Sciatic nerve (tissue), 2 donors: ENCODE data around the gene LANCL2. TPM values are rescaled to one million over a fixed set of nuclear protein-coding genes. Genes with fewer than 3 reads are reported as not detected.
A peak's percentile ranks its signal among the peaks of the same experiment; 100 is the strongest.

Experiments
- ATAC-seq: fragments of 200-7000 bp; cut with Tn5 transposase; one replicate; pipeline ENCODE4 v1.9.1; 2020; ENCODE audit warnings: mild to moderate bottlenecking, moderate library complexity
- DNase-seq: peaks from one replicate; pipeline ENCODE4 v3.0.0-alpha.2; 2020; ENCODE audit warnings: low spot score
- intact Hi-C: fragments of 100-400 bp; cut with DNase I; formaldehyde crosslinking; loops from one replicate; pipeline ENCODE4 v1.14.2; 2022
- total RNA-seq: library from RNA; stranded (reverse); fragmentation: NEBNext Ultra II Directional; extraction: Animal tissue kit (Norgen Biotek cat#: 25700); gene quantifications from one replicate; pipeline ENCODE4 v1.2.1, GENCODE V29; 2021
- donor health status: DM: no; HTN: no; CAD: no.
- donor health status: DM: no; HTN: no; CAD: no.

The LANCL2 gene
- 9.3 TPM for total RNA-seq

GRCh38 chr7:55365205-55365674 lies at the start of gene LANCL2:
Gene LANCL2 (plus strand): TSS chr7:55365337. CDS start chr7:55366026, 689 bp downstream.
- DNase-seq (peak; percentile 67), ATAC-seq (peak; percentile 2)
- intact Hi-C loops, result no loop called here

GRCh38 chr7:55325371-55325792 lies 39.8 kb upstream of the LANCL2 start:
- intact Hi-C loops, result no loop called here
- ATAC-seq, result peak; percentile 83
- no peak for DNase-seq

GRCh38 chr7:55326081-55326835 lies 38.9 kb upstream of the LANCL2 start:
- DNase-seq (no peak), ATAC-seq (no peak)
- intact Hi-C loops, result no loop called here

- ATAC-seq (no peak), DNase-seq (no peak)
- intact Hi-C loops, result no loop called here
Measured at GRCh38 chr7:55326945-55327626, 38.1 kb upstream of the LANCL2 start.

- ATAC-seq, result no peak
Measured at GRCh38 chr7:55335151-55335550, 30.0 kb upstream of the LANCL2 start.

GRCh38 chr7:55335786-55336185 lies 29.4 kb upstream of the LANCL2 start:
- intact Hi-C loops, result no loop called here
- DNase-seq (no peak), ATAC-seq (no peak)

More at GRCh38 chr7:55335151-55335550, 30.0 kb upstream of the LANCL2 start:
- no peak for DNase-seq
- intact Hi-C loops, result no loop called here

- intact Hi-C loops, result no loop called here
- DNase-seq, result no peak
- ATAC-seq, result no peak
Measured at GRCh38 chr7:55336540-55336939, 28.6 kb upstream of the LANCL2 start.

GRCh38 chr7:55339033-55340000 lies 25.8 kb upstream of the LANCL2 start:
- DNase-seq, result no peak
- intact Hi-C loops, result no loop called here
- ATAC-seq, result no peak

- DNase-seq, result no peak
- ATAC-seq, result no peak
- intact Hi-C loops, result no loop called here
Measured at GRCh38 chr7:55342216-55342871, 22.8 kb upstream of the LANCL2 start.

GRCh38 chr7:55343002-55343781 lies 21.9 kb upstream of the LANCL2 start:
- DNase-seq (no peak), ATAC-seq (no peak)
- intact Hi-C loops, result no loop called here

GRCh38 chr7:55343860-55344606 lies 21.1 kb upstream of the LANCL2 start:
- intact Hi-C loops, result no loop called here
- DNase-seq (no peak), ATAC-seq (no peak)

GRCh38 chr7:55344840-55345239 lies 20.3 kb upstream of the LANCL2 start:
- no peak for ATAC-seq
- intact Hi-C loops, result no loop called here

GRCh38 chr7:55345292-55345691 lies 19.8 kb upstream of the LANCL2 start:
- intact Hi-C loops, result no loop called here
- no peak for ATAC-seq

More at GRCh38 chr7:55344840-55345239, 20.3 kb upstream of the LANCL2 start:
- DNase-seq, result no peak

GRCh38 chr7:55348502-55348901 lies 16.6 kb upstream of the LANCL2 start:
- no peak for DNase-seq
- intact Hi-C loops, result no loop called here
- ATAC-seq, result peak; percentile 56

More at GRCh38 chr7:55345292-55345691, 19.8 kb upstream of the LANCL2 start:
- DNase-seq, result no peak

- no peak for DNase-seq
- intact Hi-C loops, result no loop called here
- no peak for ATAC-seq
Measured at GRCh38 chr7:55349121-55349520, 16.0 kb upstream of the LANCL2 start.

- ATAC-seq (no peak), DNase-seq (no peak)
- intact Hi-C loops, result no loop called here
Measured at GRCh38 chr7:55350281-55350680, 14.9 kb upstream of the LANCL2 start.

GRCh38 chr7:55351263-55351662 lies 13.9 kb upstream of the LANCL2 start:
- ATAC-seq (no peak), DNase-seq (no peak)
- intact Hi-C loops, result no loop called here
